HG03432 (cell line): ENCODE data around the gene NPHS1.
"Not testable (repeated sequence)": the region's sequence is repeated elsewhere in the genome, so short reads cannot be mapped to it uniquely, and the experiment has no call there.

ENCODE experiments used
- ATAC-seq: cut with Tn5 transposase; IDR thresholded peaks from one replicate; pipeline ENCODE4 v1.9.1; 2021; ENCODE audit warnings: mild to moderate bottlenecking, moderate library complexity; ENCODE audit not compliant: unreplicated experiment

Gene NPHS1

DNA sequence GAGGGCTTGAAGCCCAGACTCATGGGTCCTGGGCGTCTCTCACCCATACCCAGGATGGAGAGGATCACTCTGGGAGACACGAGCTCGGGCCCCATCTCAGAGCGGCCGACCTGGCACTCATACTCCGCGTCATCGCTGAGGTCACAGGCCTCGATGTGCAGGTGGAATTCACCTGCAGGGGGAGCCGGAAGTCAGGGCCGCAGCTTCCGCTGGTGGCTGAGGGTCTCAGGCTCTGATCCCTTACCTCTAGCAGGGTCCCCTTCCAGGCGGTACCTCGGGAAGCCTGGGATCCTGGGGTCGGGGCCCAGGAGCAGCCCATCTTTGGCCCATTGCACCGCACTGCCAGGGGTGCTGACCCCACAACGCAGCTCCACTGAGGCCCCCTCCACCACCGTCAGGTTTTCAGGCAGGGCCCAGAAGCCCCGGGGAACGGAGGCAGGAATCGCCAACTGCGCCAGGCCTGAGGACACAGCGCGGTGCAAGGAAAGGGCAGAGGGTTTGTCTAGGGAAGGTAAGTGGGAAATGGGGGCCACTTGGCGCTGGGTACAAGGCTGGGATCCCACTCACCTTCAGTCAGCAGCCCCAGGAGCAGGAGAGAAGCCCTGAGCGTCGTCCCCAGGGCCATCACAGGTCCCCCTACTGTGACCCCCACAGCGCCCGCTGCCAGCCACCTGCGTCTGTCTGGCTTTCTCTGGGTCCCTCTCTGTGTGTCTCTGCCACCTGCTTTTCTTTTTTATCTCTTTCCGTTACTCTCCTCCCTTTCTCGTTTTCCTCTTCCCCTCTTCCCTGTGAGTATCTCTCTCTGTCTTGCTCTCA, 883 bp downstream of the NPHS1 start:
- no peak for ATAC-seq

- no peak for ATAC-seq
Measured at GRCh38 chr19:35848919-35849505, 3.3 kb downstream of the NPHS1 start.

DNA sequence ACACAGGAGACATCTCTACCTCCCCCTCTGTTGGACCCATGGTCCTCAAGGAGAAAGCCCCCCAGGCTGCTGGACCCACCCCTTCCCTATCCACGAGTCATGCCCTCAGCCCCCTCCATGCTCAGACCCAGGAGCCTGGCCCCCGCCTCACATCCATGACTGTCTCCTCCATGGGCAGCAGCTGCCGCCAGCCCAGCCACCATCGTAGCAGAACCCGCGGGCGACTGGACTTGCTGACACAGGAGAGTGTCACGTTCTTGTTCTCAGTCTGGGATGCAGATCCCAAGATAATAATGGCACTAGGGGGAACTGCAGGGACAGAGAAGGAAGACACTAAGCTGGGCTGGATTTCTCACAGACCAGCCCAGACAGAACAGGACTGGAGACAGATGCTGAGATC, 3.8 kb downstream of the NPHS1 start:
- no peak for ATAC-seq

- no peak for ATAC-seq
Measured at GRCh38 chr19:35847911-35848310, 4.4 kb downstream of the NPHS1 start.

DNA sequence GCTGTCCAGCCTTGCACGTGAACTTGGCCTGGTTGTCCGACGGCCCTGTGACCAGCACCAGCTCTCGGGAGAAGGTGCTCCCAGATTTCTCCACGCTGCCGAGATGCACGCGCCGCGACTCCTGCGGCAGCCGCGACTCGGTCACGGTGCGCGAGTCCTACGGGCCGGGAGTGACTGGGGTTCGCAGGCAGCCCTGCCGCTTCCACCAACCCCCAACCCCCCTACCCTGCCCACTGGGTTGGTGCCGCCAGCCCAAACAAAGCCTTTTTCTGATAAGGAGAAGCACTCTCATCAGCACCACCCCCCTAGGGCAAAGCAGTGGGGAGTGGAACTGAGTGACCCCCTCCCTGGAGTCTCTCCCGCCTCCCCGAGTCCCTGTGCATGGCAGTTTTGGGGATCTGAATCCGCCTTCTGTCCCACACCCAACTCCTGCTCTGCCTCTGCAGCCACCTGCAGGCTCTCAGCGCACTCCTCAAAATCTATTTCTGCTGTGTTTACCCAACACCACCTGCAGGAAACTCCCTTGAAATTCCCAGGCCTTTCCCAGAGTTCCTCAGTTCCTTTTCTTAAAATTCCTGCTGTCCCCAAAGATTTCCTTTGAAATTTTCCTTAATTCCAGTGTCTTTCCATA, 6.2 kb downstream of the NPHS1 start:
- ATAC-seq = no peak

DNA sequence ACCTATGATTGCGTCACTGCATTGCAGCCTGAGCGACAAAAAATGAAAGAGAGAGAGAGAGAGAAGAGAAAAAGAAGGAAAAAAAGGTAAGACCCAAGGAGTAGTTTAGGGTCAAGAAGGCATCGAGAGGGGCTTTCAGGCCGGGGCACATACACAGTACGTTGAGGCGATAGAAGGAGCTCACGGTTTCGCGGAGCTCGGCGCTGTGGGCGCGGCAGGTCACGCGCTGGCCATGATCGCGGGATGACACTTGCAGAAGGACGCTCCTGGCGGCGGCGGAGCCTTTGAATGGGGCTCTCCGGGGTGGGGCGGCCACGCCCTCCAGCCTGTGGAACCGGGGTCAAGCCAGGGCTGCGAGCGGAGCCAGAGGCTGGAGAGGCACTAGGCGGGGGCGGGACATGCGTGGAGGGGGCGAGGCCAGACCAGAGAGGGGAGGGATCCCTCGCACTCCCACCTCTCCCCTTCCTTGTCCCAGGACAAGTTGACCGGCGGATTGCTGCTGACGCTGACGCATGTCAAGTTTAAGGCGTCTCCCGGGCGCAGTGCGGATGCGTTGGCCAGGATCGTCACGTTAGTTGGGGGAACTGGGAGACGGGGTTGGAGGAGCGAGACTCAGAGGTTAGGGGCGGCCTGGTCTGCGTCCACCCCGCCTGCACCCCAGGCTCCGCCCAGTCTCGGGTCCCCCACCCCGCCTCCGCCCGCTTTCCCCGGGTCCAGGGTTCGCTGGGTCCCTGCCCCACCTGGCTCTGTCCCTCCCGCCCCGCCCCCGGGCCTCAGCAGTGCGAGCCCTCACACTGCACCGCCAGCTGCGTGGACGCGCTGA, 6.9 kb downstream of the NPHS1 start:
- no peak for ATAC-seq

DNA sequence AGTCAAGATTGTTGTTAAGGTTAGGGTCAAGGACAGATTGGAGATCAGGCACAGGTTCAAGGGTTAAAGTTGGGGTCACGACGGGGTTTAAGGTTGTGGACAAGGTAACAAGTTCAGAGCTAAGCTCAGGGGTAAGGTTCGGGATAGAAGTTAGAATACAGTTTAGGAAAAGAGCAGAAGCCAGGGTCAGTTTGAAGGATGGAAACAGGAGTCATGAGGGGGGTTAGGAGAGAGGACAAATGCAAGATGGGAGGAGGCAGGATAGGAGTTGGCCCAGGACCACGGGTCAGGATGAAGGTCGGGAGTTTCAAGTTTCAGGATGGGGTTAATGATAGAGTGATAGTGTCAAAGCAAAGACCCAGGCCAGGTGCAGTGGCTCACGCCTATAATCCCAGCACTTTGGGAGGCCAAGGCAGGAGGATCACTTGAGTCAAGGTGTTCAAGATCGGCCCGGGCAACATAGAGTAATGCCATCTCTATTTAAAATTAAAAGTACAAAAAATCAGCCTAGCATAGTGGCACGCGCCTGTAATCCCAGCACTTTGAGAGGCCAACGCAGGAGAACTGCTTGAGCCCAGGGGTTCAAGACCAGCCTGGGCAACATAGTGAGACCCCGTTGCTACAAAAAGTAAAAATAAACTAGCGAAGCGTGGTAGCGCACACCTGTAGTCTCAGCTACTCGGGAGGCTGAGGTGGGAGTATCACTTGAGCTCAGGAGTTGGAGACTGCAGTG, 7.7 kb downstream of the NPHS1 start:
- ATAC-seq = no peak

GRCh38 chr19:35843676-35844481, 8.4 kb downstream of the NPHS1 start:
- ATAC-seq = no peak

DNA sequence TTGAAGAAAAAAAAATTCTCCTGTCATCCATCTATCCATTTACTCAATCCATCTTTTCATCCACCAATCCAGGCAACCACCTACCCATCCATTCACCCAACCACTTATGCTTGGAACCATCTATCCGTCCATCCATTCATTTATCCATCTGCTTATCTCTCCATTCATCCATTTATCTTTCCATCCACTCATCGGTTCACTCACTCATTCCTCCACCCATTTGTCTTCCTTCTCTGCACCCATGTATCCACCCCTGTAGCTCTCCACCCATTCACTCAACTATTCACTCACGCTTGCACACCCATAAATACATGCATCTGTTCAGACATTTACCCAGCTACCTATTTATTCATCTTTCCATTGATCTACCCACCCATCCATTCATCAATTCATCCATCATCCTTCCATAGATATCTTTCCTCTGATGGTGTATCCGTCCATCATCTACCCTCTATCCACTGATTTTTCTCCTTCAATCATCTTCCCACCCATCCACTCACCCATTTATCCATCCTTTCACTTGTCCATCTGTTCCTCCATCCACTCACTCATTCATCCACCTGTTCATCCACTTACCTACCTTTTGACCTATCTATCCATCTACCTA, 9.5 kb downstream of the NPHS1 start:
- ATAC-seq = no peak

DNA sequence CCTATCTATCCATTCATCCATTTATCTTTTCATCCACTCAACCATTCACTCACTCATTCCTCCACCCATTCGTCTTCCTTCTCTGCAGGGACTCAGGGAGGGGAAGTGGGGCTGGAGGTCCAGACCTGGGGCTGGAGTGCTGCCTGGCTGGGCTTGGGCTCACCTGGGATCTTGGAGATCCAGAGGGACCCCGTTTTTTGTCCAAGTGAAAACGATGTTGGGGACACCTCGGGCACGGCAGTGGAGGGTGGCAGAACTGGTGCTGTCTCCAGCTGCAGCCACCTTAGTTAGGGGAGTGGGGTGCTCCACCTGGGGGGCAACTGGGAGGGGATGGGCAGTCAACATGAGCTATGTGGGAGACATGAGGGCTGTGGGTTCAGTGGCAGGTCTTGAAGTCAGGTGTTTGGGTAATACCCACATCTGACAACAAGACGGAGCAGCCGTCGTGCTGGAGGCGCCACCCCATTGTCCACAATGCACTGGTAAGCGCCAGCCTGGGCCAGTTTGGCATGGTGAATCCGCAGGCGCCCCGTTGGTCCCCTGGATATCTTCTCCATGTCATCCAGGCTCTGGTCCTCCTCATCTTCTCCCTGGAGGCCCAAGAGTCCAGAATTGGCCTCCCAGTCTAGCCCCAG, 10.2 kb downstream of the NPHS1 start:
- ATAC-seq = no peak

GRCh38 chr19:35836096-35836495, 16.2 kb downstream of the NPHS1 start:
- not testable (repeated sequence) for ATAC-seq

- no peak for ATAC-seq
Measured at GRCh38 chr19:35833972-35834371, 18.3 kb downstream of the NPHS1 start.

DNA sequence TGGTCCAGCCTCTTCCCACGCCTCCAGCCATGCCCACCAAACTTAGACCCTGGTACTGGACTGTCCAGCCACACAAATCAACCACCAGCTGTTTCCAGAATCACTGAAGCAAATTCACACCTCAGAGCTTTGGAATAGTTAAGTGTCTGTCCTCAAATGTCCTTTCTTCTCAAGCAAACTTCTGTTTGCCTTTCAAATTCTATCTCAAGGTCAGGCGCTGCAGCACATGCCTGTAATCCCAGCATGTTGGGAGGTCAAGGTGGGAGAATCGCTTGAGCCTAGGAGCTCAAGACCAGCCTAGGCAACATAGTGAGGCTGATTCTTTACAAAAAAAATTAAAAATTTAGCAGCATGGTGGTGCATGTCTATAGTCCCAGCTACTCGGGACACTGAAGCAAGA, 20.2 kb downstream of the NPHS1 start:
- ATAC-seq = no peak

DNA sequence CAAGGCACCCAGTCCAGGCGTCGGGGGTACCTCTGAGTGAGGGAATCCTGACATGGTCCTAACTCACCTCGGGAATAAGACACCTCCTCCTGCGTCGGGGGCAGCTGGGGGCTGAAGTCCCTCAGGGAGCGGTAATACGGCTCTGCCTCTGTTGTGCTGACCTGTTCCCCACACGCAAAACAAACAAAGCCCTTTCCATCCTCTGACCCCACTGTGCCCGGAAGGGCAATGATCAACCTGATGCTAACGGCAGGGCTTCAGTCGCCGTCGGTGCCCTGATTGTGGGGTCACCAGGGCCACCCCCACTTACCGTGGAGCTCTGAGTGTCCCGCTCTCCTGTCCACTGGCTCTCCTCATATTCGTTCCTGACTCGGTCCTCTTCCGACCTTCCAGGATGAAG, 21.3 kb downstream of the NPHS1 start:
- ATAC-seq = no peak

DNA sequence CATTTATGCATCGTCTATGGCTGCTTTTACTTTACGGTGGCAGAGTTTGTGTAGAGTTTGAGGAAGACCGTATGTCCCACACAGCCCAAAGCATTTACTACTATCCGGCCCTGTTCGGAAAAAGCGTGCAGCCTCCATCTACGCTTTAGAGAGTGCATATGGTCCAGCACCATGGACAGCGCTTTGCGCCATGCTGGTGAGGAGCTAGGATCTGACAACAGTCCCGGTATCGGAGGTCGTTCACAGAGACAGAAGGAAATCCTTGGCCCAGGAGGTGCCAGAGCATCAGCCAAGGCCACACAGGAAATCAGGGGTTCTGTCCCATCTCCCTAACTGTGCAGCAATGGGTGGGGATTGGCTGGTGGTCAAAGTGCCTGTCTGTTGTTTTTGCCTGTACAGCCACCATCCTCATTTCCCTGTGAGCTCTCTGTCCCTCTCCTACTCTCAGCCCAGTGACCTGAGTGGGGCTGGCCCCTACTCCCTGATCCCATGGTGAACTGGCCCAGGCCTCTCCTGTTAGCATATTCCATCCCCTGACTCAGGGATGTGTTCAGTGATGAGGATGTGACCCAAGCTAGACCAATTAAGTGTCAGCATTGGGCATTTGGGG, 23.5 kb downstream of the NPHS1 start:
- ATAC-seq = no peak

DNA sequence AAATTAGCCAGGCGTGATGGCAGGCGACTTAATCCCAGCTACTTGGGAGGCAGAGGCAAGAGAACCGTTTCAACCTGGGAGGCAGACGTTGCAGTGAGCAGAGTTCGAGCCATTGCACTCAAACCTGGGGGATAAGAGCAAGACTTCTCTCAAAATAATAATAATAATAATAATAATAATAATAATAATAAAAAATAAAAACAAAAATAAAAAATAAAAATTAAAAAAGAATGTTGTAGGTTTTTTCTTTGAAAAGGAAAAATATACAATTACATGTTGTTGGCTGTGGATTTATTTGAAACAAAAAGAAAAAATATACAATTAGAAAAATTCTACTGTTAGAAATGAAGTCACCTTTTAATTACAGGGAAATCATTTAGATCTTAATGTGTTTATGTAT, 28.2 kb downstream of the NPHS1 start:
- ATAC-seq = no peak

GRCh38 chr19:35822579-35822978, 29.7 kb downstream of the NPHS1 start:
- ATAC-seq = no peak

- no peak for ATAC-seq
Measured at GRCh38 chr19:35818445-35818844, 33.9 kb downstream of the NPHS1 start.

- ATAC-seq = no peak
Measured at GRCh38 chr19:35816846-35817245, 35.5 kb downstream of the NPHS1 start.
